Tibial nerve (tissue), 4 donors: ENCODE results near the gene CHST2. TPM values are rescaled to one million over a fixed set of nuclear protein-coding genes. Genes with fewer than 3 reads are reported as not detected.
A peak's percentile ranks its signal among the peaks of the same experiment; 100 is the strongest.

Experiments used
- DNase-seq, 2 donors: peaks; one replicate each; pipeline ENCODE4 v3.0.0-alpha.2; 2019; ENCODE audit warnings: low spot score in 2 of 2
- H3K27ac ChIP-seq, 4 donors: fragments of 200-600 bp; sonication (generic) in 3 of 4; one replicate each; pipeline ENCODE4 v1.5.1; 2017 to 2019; ENCODE audit warnings: mild to moderate bottlenecking in 1 of 4
- H3K27me3 ChIP-seq, 2 donors: fragments of 200-600 bp; sonication (generic) in 1 of 2; one replicate each; pipeline versions ENCODE4 v1.5.1 to v1.6.0; 2017 to 2019
- H3K36me3 ChIP-seq, 3 donors: fragments of 200-600 bp; sonication (generic); one replicate each; pipeline ENCODE4 v1.5.1; 2018 to 2019
- H3K4me1 ChIP-seq, 4 donors: fragments of 200-600 bp; sonication (generic) in 3 of 4; one replicate each; pipeline ENCODE4 v1.5.1; 2017 to 2019
- H3K4me3 ChIP-seq, 4 donors: fragments of 200-600 bp; sonication (generic) in 3 of 4; one replicate each; pipeline ENCODE4 v1.5.1; 2017 to 2019; ENCODE audit warnings: mild to moderate bottlenecking in 1 of 4, moderate library complexity in 1 of 4
- H3K9me3 ChIP-seq, 4 donors: fragments of 200-600 bp; sonication (generic) in 3 of 4; one replicate each; pipeline ENCODE4 v1.5.1; 2017 to 2019
- EP300 ChIP-seq, 2 donors: sonication (generic); formaldehyde crosslinking; IDR thresholded peaks; one replicate each; pipeline ENCODE4 v1.6.1; 2017; ENCODE audit warnings: antibody characterized with exemption in 2 of 2, mild to moderate bottlenecking in 1 of 2
- POLR2A ChIP-seq, 2 donors: fragments of 450-650 bp; IDR thresholded peaks; one replicate each; pipeline ENCODE4 v1.6.1; 2017; ENCODE audit warnings: antibody characterized with exemption in 2 of 2, mild to moderate bottlenecking in 2 of 2, moderate library complexity in 2 of 2
- WGBS, 2 donors: methylation state at CpG; one replicate each; pipeline ENCODE4 v1.1.5; 2018; 5-methylcytosine and 5-hydroxymethylcytosine counted together
- total RNA-seq, 4 donors: library from RNA; depleted of rRNA; stranded (reverse); fragments of >200 nt; gene quantifications; one replicate each; pipeline ENCODE4 v1.1.0, GENCODE V29; 2016
- TF ChIP-seq, protein P1 (sequence below), 5 experiments: fragments of 200-600 bp in 3 of 5; fragments of 450-650 bp in 2 of 5; sonication (generic) in 3 of 5; IDR thresholded peaks; one replicate each; pipeline ENCODE4 v1.5.1; 2016 to 2019; ENCODE audit warnings: antibody characterized with exemption in 5 of 5, mild to moderate bottlenecking in 3 of 5, moderate library complexity in 2 of 5

The CHST2 gene
- total RNA-seq, 4 donors from 2014 or later: 14.7 to 33.7 (median 18.8) TPM

DNA sequence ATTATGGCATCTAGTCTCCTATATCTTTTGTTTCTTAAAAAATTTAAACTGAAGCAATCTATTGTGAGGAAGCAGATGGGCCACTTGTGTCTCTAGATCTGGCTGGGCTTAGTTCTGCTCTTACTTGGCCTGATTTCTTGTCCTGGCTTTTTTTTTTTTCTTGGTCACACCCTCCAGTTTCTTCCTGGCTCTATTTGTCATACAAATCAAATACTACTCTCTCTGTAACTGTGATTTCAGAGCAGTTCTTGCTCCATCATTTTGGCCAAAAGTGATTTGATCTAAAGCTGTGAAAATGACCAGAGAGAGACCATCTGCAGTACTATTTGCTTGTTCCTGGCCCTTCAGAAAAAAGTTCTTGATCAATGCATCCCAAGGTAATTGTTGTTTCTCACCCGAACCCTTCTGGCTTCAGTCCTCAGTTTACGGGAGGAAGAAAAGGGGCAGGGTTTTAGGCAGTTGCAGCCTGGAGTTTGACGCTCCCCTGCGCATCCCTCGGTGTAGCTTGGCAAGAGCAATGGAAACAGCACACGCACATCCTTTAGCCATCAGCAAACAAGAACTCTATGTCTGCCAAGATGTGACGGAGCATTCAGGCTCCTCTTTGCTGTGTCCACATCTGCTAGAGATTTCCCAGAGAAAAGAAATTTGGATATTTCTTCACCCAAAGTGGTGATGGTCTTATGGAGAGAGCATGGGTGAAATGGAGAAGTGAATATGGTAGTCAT is 31.6 kb downstream of the CHST2 start:
- peak in 1 of 2 donors; percentile 9 for DNase-seq
- H3K27ac ChIP-seq: no peak overlapping the region
- H3K36me3 ChIP-seq: no peaks in the 10 kb centered on the region
- no peak overlapping the region for H3K4me3 ChIP-seq
- H3K4me1 ChIP-seq: peaks cover 0 to 12% (median 0%) of the 10 kb centered on the region in 4 donors
- TF ChIP-seq EP300 (IDR thresholded peaks at IDR 0.05): peak in 1 of 2 donors; percentile 18
- TF ChIP-seq, protein P1, sequence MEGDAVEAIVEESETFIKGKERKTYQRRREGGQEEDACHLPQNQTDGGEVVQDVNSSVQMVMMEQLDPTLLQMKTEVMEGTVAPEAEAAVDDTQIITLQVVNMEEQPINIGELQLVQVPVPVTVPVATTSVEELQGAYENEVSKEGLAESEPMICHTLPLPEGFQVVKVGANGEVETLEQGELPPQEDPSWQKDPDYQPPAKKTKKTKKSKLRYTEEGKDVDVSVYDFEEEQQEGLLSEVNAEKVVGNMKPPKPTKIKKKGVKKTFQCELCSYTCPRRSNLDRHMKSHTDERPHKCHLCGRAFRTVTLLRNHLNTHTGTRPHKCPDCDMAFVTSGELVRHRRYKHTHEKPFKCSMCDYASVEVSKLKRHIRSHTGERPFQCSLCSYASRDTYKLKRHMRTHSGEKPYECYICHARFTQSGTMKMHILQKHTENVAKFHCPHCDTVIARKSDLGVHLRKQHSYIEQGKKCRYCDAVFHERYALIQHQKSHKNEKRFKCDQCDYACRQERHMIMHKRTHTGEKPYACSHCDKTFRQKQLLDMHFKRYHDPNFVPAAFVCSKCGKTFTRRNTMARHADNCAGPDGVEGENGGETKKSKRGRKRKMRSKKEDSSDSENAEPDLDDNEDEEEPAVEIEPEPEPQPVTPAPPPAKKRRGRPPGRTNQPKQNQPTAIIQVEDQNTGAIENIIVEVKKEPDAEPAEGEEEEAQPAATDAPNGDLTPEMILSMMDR (IDR thresholded peaks at IDR 0.05): no peak
- no peaks in the 10 kb centered on the region for H3K27me3 ChIP-seq
- 55 to 67% methylated on average over 7 of the region's 7 CpGs for WGBS, 2 donors
- no peaks in the 10 kb centered on the region for H3K9me3 ChIP-seq

DNA sequence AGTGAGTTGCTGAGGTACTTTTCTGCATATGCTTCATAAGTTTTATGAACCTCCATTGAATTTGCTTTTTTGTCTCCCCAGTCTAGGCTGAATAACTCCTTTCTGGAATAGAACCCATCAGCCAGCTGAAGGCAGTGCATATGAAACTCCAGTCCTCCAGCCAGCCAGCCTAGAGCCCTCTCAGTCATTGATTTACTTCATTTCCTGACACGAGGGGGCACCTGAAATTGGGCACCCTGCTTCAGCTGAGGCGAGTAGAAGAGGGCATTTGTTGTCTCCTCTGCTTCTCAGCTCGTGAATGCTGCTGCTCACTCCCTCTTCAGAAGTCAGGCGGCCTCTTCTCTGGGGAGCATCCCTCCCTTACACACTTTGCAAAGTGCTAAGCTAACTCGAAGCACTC is 32.5 kb downstream of the CHST2 start:
- Histone ChIP-seq H3K4me1 (peaks cover 0 to 12% (median 0%) of the 10 kb centered on the region in 4 donors), H3K4me3 (no peak overlapping the region), H3K27me3 (no peaks in the 10 kb centered on the region), H3K9me3 (no peaks in the 10 kb centered on the region), H3K27ac (no peak overlapping the region), H3K36me3 (no peaks in the 10 kb centered on the region)
- no peak for DNase-seq
- WGBS, 2 donors: 64 to 69% methylated on average over 5 of the region's 5 CpGs
- TF ChIP-seq, protein P1 (IDR thresholded peaks at IDR 0.05): no peak
- no peak for TF ChIP-seq POLR2A (IDR thresholded peaks at IDR 0.05)
- TF ChIP-seq EP300 (IDR thresholded peaks at IDR 0.05): no peak

DNA sequence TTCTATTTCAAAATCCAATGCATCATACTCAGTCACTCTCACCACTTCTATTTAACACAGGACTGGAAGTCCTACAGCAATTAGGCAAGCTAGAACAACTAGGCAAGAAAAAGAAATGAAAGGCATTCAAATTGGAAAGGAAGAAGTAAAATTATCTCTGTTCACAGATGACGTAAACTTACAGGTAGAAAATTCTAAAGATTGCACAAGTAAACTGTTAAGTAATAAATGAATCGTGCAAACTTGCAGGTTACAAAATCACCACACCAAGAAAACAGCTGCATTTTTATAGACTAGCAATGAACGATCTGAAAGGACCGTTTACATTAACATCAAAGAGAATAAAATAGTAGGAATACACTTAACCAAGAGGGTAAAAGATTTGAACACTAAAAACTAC is 36.2 kb downstream of the CHST2 start:
- TF ChIP-seq, protein P1 (IDR thresholded peaks at IDR 0.05): no peak
- TF ChIP-seq EP300 (IDR thresholded peaks at IDR 0.05) (no peak), POLR2A (IDR thresholded peaks at IDR 0.05) (no peak)
- 76 to 84% methylated on average over 4 of the region's 4 CpGs for WGBS, 2 donors

DNA sequence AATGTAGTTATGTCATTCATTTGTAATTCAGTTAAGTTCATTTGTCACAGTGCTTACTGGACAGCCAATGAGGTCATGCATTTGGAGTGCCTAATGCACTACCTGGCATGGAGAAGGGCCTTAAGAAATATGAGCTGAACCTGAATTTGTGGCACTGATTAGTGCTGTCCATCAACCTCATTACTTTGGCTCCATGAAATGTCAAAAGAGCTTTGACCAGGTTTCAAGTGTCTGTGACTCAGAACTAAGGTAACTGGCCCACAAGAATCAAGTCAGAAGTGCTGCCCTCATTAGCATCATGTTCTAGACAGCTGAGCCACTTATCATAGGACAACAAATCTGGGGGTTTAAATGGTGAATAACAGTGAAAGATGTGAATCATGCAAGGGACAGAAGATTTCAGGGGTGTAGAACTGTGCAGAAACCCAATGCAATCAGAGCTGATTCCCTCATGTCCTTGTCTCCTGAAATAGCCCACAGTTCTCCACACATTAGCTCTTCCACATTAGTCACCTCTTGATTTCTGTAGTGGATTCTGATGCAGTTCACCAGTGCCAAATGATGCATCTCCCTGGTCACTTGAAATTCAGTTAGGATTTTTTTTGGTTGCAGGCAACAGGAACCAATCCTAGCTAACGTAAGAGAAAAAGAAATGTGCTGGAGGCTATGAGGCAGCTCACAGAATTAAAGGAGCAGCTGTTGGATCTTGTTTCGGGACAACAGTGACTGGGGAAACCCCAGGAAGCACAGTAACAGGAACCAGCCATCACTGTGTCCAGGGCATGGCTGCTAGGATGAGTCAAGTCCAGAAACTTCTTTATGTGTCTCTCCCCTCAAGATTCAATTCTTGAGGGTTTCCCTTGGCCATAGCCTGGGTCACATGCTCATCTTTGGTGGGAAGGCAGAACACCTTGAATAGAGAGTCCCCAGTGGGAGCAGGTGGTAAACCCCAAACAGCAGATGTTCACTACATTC is 38.7 kb downstream of the CHST2 start:
- no peaks in the 10 kb centered on the region for H3K9me3 ChIP-seq
- H3K4me1 ChIP-seq: no peaks in the 10 kb centered on the region
- WGBS, 2 donors: 19 to 54% methylated on average over 2 of the region's 2 CpGs
- H3K27me3 ChIP-seq: no peaks in the 10 kb centered on the region
- DNase-seq: no peak
- no peaks in the 10 kb centered on the region for H3K36me3 ChIP-seq
- no peak overlapping the region for H3K4me3 ChIP-seq
- TF ChIP-seq EP300 (IDR thresholded peaks at IDR 0.05): no peak
- no peak for TF ChIP-seq POLR2A (IDR thresholded peaks at IDR 0.05)
- TF ChIP-seq, protein P1 (IDR thresholded peaks at IDR 0.05): no peak
- H3K27ac ChIP-seq: no peak overlapping the region

More for the DNA sequence above, 36.2 kb downstream of the CHST2 start:
- Histone ChIP-seq H3K27ac (no peak overlapping the region), H3K4me1 (peaks cover 0 to 12% (median 0%) of the 10 kb centered on the region in 4 donors), H3K36me3 (no peaks in the 10 kb centered on the region), H3K4me3 (no peak overlapping the region), H3K27me3 (no peaks in the 10 kb centered on the region), H3K9me3 (no peaks in the 10 kb centered on the region)
- DNase-seq: no peak

- Histone ChIP-seq H3K27ac (no peak overlapping the region), H3K4me1 (no peaks in the 10 kb centered on the region), H3K9me3 (no peaks in the 10 kb centered on the region), H3K27me3 (no peaks in the 10 kb centered on the region), H3K36me3 (no peaks in the 10 kb centered on the region), H3K4me3 (no peak overlapping the region)
- TF ChIP-seq POLR2A (IDR thresholded peaks at IDR 0.05) (no peak), EP300 (IDR thresholded peaks at IDR 0.05) (no peak)
- TF ChIP-seq, protein P1 (IDR thresholded peaks at IDR 0.05): no peak
- WGBS, 2 donors: 74 to 78% methylated on average over 11 of the region's 11 CpGs
- no peak for DNase-seq
Observed at GRCh38 chr3:143160437-143160836, 40.9 kb downstream of the CHST2 start.
